Astrocyte (in vitro differentiated cells and primary cell): Measurements from ENCODE around the gene APP. TPM values are rescaled to one million over a fixed set of nuclear protein-coding genes. Genes with fewer than 3 reads are reported as not detected.

ENCODE experiments used
- DNase-seq: peaks from one replicate; pipeline ENCODE4 v3.0.0-alpha.2; 2010; ENCODE audit warnings: low read depth
- FAIRE-seq: peaks from 2 replicates; lab custom pipeline; 2011; peaks lifted over from hg19 to GRCh38; lab: Jason Lieb, UNC
- H2AFZ ChIP-seq: 2 replicates; pipeline ENCODE4 v1.6.0; 2012; ENCODE audit warnings: low read depth, low read length, inconsistent platforms
- H3K27ac ChIP-seq: 2 replicates; pipeline ENCODE4 v1.5.1; 2011; ENCODE audit warnings: low read depth, low read length, inconsistent platforms
- H3K27me3 ChIP-seq: 2 replicates; pipeline ENCODE4 v1.6.0; 2011; ENCODE audit warnings: low read length, inconsistent platforms; ENCODE audit not compliant: insufficient read depth
- H3K36me3 ChIP-seq: 2 replicates; pipeline ENCODE4 v1.5.1; 2011; ENCODE audit warnings: low read length, inconsistent platforms; ENCODE audit not compliant: insufficient read depth
- H3K4me1 ChIP-seq: 2 replicates; pipeline ENCODE4 v1.5.1; 2011; ENCODE audit warnings: low read length, inconsistent platforms; ENCODE audit not compliant: insufficient read depth
- H3K4me2 ChIP-seq: 2 replicates; pipeline ENCODE4 v1.6.0; 2012; ENCODE audit warnings: low read length, inconsistent platforms
- H3K4me3 ChIP-seq: 2 replicates; pipeline ENCODE4 v1.5.1; 2011; ENCODE audit warnings: low read depth, mild to moderate bottlenecking, low read length, inconsistent platforms; ENCODE audit not compliant: insufficient read depth
- H3K79me2 ChIP-seq: 2 replicates; pipeline ENCODE4 v1.6.0; 2012; ENCODE audit warnings: mild to moderate bottlenecking, low read length, inconsistent platforms; ENCODE audit not compliant: insufficient read depth
- H3K9ac ChIP-seq: 2 replicates; pipeline ENCODE4 v1.6.0; 2012; ENCODE audit warnings: mild to moderate bottlenecking, low read length, inconsistent platforms
- H3K9me3 ChIP-seq: 2 replicates; pipeline ENCODE4 v1.5.1; 2012; ENCODE audit warnings: low read depth, mild to moderate bottlenecking, low read length, inconsistent platforms; ENCODE audit not compliant: insufficient read depth
- H4K20me1 ChIP-seq: 2 replicates; pipeline ENCODE4 v1.6.0; 2012; ENCODE audit warnings: low read length, inconsistent platforms; ENCODE audit not compliant: insufficient read depth
- H3K27ac Mint-ChIP-seq: one replicate; pipeline ENCODE4 v1.8.0; 2021; ENCODE audit warnings: mild to moderate bottlenecking, mixed read lengths; ENCODE audit not compliant: unreplicated experiment
- H3K27me3 Mint-ChIP-seq: one replicate; pipeline ENCODE4 v1.8.0; 2021; ENCODE audit warnings: low read depth, mixed read lengths; ENCODE audit not compliant: unreplicated experiment
- H3K36me3 Mint-ChIP-seq: one replicate; pipeline ENCODE4 v1.8.0; 2021; ENCODE audit warnings: low read depth, mixed read lengths; ENCODE audit not compliant: unreplicated experiment
- H3K4me1 Mint-ChIP-seq: one replicate; pipeline ENCODE4 v1.8.0; 2021; ENCODE audit warnings: low read depth, mixed read lengths; ENCODE audit not compliant: unreplicated experiment
- H3K4me3 Mint-ChIP-seq: one replicate; pipeline ENCODE4 v1.8.0; 2021; ENCODE audit warnings: mild to moderate bottlenecking, moderate library complexity, mixed read lengths; ENCODE audit not compliant: unreplicated experiment
- H3K9me3 Mint-ChIP-seq: one replicate; pipeline ENCODE4 v1.8.0; 2021; ENCODE audit warnings: mild to moderate bottlenecking, mixed read lengths; ENCODE audit not compliant: unreplicated experiment
- CTCF ChIP-seq: IDR thresholded peaks from 2 replicates; pipeline ENCODE4 v1.5.1; 2011; ENCODE audit warnings: low read depth, mild to moderate bottlenecking, inconsistent platforms, low read length, moderate library complexity; ENCODE audit not compliant: insufficient read depth
- EZH2 ChIP-seq: IDR thresholded peaks from 2 replicates; pipeline ENCODE4 v1.6.1; 2012; ENCODE audit warnings: mild to moderate bottlenecking, low read length, inconsistent platforms; ENCODE audit not compliant: insufficient read depth
- total RNA-seq: library from RNA; stranded (reverse); gene quantifications from 2 replicates; pipeline ENCODE4 v1.2.1, GENCODE V29; 2021

Gene APP
- total RNA-seq, 1 donor from 2014 or later = 823 TPM

- H3K36me3 Mint-ChIP-seq = peaks cover 7% of the 10 kb centered on the region
- H3K9me3 Mint-ChIP-seq = no peaks in the 10 kb centered on the region
- H3K27ac Mint-ChIP-seq = no peak overlapping the region
- Histone ChIP-seq H3K4me3 (no peak overlapping the region), H3K79me2 (peaks cover 18% of the 10 kb centered on the region), H3K36me3 (no peaks in the 10 kb centered on the region), H3K9me3 (no peaks in the 10 kb centered on the region), H3K4me1 (no peaks in the 10 kb centered on the region), H3K27me3 (no peaks in the 10 kb centered on the region), H3K4me2 (no peak overlapping the region), H3K9ac (no peak overlapping the region), H2AFZ (no peak overlapping the region), H3K27ac (no peak overlapping the region), H4K20me1 (peaks cover 25% of the 10 kb centered on the region)
- no peaks in the 10 kb centered on the region for H3K4me1 Mint-ChIP-seq
- TF ChIP-seq CTCF = no peak
- TF ChIP-seq EZH2 = no peak
- no peak overlapping the region for H3K4me3 Mint-ChIP-seq
- no peak for FAIRE-seq
- no peaks in the 10 kb centered on the region for H3K27me3 Mint-ChIP-seq
- DNase-seq = no peak
Observed at GRCh38 chr21:26007951-26008498, 162.5 kb downstream of the APP start.

DNA sequence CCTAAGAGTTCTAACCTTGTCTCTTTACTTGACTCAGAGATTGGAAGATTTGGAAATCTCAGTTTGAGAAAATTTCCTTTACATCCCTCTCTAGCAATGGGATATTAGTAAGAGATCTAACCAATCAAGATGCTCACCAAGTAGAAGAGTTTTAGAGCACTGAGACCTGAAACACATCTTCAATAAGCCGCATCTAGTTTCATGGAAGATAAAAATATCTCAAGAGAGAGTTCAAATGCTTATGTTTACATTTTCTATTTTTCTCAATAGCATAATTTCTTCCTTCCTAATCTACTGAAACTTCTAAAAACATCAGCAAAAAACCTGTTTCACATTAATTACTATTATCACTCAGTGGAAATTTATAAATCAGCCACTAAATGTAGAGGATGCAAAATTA is 165.1 kb downstream of the APP start:
- Histone ChIP-seq H3K9ac (no peak overlapping the region), H3K27ac (no peak overlapping the region), H3K9me3 (no peaks in the 10 kb centered on the region), H3K79me2 (peaks cover 24% of the 10 kb centered on the region), H4K20me1 (peaks cover 22% of the 10 kb centered on the region), H3K27me3 (no peaks in the 10 kb centered on the region), H2AFZ (no peak overlapping the region), H3K4me3 (no peak overlapping the region), H3K36me3 (peaks cover 4% of the 10 kb centered on the region), H3K4me2 (no peak overlapping the region), H3K4me1 (no peaks in the 10 kb centered on the region)
- H3K4me1 Mint-ChIP-seq = no peaks in the 10 kb centered on the region
- no peaks in the 10 kb centered on the region for H3K9me3 Mint-ChIP-seq
- TF ChIP-seq EZH2 = no peak
- FAIRE-seq = no peak
- DNase-seq = no peak
- H3K4me3 Mint-ChIP-seq = no peak overlapping the region
- H3K27me3 Mint-ChIP-seq = no peaks in the 10 kb centered on the region
- H3K27ac Mint-ChIP-seq = no peak overlapping the region
- H3K36me3 Mint-ChIP-seq = peaks cover 7% of the 10 kb centered on the region

- H3K4me1 Mint-ChIP-seq = no peaks in the 10 kb centered on the region
- no peak for DNase-seq
Observed at GRCh38 chr21:26003404-26003803, 167.2 kb downstream of the APP start.

More at GRCh38 chr21:26003404-26003803, 167.2 kb downstream of the APP start:
- Mint-ChIP-seq H3K27me3 (no peaks in the 10 kb centered on the region), H3K9me3 (no peaks in the 10 kb centered on the region), H3K4me3 (no peak overlapping the region), H3K36me3 (peaks cover 4% of the 10 kb centered on the region), H3K27ac (no peak overlapping the region)
- no peaks in the 10 kb centered on the region for H3K27me3 ChIP-seq
- peaks cover 4% of the 10 kb centered on the region for H3K36me3 ChIP-seq
- no peak overlapping the region for H3K4me2 ChIP-seq
- no peaks in the 10 kb centered on the region for H3K4me1 ChIP-seq
- no peaks in the 10 kb centered on the region for H3K9me3 ChIP-seq
- no peak overlapping the region for H3K9ac ChIP-seq
- no peak for TF ChIP-seq EZH2
- TF ChIP-seq CTCF = no peak
- peaks cover 13% of the 10 kb centered on the region for H4K20me1 ChIP-seq
- no peak for FAIRE-seq
- H3K79me2 ChIP-seq = peaks cover 16% of the 10 kb centered on the region
- H2AFZ ChIP-seq = no peak overlapping the region
- H3K4me3 ChIP-seq = no peak overlapping the region
- no peak overlapping the region for H3K27ac ChIP-seq
